Measurements from ENCODE around the gene CD14.
"Not testable (repeated sequence)": the region's sequence is repeated elsewhere in the genome, so short reads cannot be mapped to it uniquely, and the experiment has no call there.

Gene CD14

GRCh38 chr5:140634103-140634502, 1.1 kb upstream of the CD14 start:
- no peak for DNase-seq

GRCh38 chr5:140633501-140633900, 526 bp upstream of the CD14 start:
- DNase-seq = no peak

- peak; percentile 70 for DNase-seq
Observed at GRCh38 chr5:140632366-140633020, 482 bp downstream of the CD14 start.

- no peak for DNase-seq
Observed at GRCh38 chr5:140631831-140632365, 1.1 kb downstream of the CD14 start.

- no peak for DNase-seq
Observed at GRCh38 chr5:140631036-140631417, 1.9 kb downstream of the CD14 start.

GRCh38 chr5:140630292-140631035, 2.5 kb downstream of the CD14 start:
- no peak for DNase-seq

GRCh38 chr5:140628711-140629110, 4.3 kb downstream of the CD14 start:
- DNase-seq = no peak

GRCh38 chr5:140627972-140628371, 5.0 kb downstream of the CD14 start:
- no peak for DNase-seq

- DNase-seq = not testable (repeated sequence)
Observed at GRCh38 chr5:140624886-140625285, 8.1 kb downstream of the CD14 start.

- not testable (repeated sequence) for DNase-seq
Observed at GRCh38 chr5:140623061-140623460, 9.9 kb downstream of the CD14 start.

- DNase-seq = no peak
Observed at GRCh38 chr5:140622301-140622700, 10.7 kb downstream of the CD14 start.

- no peak for DNase-seq
Observed at GRCh38 chr5:140611020-140611521, 21.9 kb downstream of the CD14 start.

- no peak for DNase-seq
Observed at GRCh38 chr5:140609126-140609525, 23.8 kb downstream of the CD14 start.

- no peak for DNase-seq
Observed at GRCh38 chr5:140608722-140609121, 24.3 kb downstream of the CD14 start.

GRCh38 chr5:140607031-140607430, 25.9 kb downstream of the CD14 start:
- DNase-seq = no peak

- no peak for DNase-seq
Observed at GRCh38 chr5:140605879-140606278, 27.1 kb downstream of the CD14 start.

- no peak for DNase-seq
Observed at GRCh38 chr5:140603734-140604133, 29.2 kb downstream of the CD14 start.

GRCh38 chr5:140603446-140603698, 29.6 kb downstream of the CD14 start:
- DNase-seq = not testable (repeated sequence)

GRCh38 chr5:140602147-140602546, 30.8 kb downstream of the CD14 start:
- DNase-seq = no peak

- no peak for DNase-seq
Observed at GRCh38 chr5:140600096-140600495, 32.9 kb downstream of the CD14 start.

- no peak for DNase-seq
Observed at GRCh38 chr5:140598836-140599235, 34.1 kb downstream of the CD14 start.

- no peak for DNase-seq
Observed at GRCh38 chr5:140596321-140596741, 36.6 kb downstream of the CD14 start.

GRCh38 chr5:140595538-140596300, 37.3 kb downstream of the CD14 start:
- no peak for DNase-seq

- DNase-seq = no peak
Observed at GRCh38 chr5:140594169-140594568, 38.8 kb downstream of the CD14 start.
